ENCODE data around the gene PTPRB. TPM values are rescaled to one million over a fixed set of nuclear protein-coding genes. Genes with fewer than 3 reads are reported as not detected.

The PTPRB gene
- total RNA-seq, 1 experiment from 2014 or later, result 0.33 TPM

GRCh38 chr12:70557583-70558191 is 79.5 kb downstream of the PTPRB start:
- ATAC-seq, result no peak
- Histone ChIP-seq H3K36me3 (ENCODE audit: control insufficient read depth, insufficient read depth, low read length) (no peaks in the 10 kb centered on the region), H3K27ac (ENCODE audit: low read length) (no peak overlapping the region), H3K4me1 (ENCODE audit: control insufficient read depth, insufficient read depth, low read length) (no peaks in the 10 kb centered on the region), H3K4me3 (ENCODE audit: low read depth in 2 of 2, low read length in 2 of 2) (no peak overlapping the region), H3K9me3 (ENCODE audit: control insufficient read depth, insufficient read depth, low read depth, low read length) (no peaks in the 10 kb centered on the region), H3K27me3 (ENCODE audit: control insufficient read depth, insufficient read depth, low read length) (peaks cover 2% of the 10 kb centered on the region; the same call in 1 of the 2 replicates)
- DNase-seq (ENCODE audit: low read depth, low spot score), result no peak
- no TSS peak for BruUV-seq (replicated peaks)
- CTCF ChIA-PET, result no interaction called here
- intact Hi-C loops (cut with micrococcal nuclease; ENCODE audit: unreplicated experiment), result no loop called here
- TF ChIP-seq TCF7L2 (IDR thresholded peaks at IDR 0.05; ENCODE audit: low read depth, low read length) (no peak), POLR2AphosphoS5 (IDR thresholded peaks at IDR 0.05; ENCODE audit: low read depth, low read length) (no peak), SIN3A (IDR thresholded peaks at IDR 0.05; ENCODE audit: borderline replicate concordance, insufficient read depth, low read depth, low read length) (no peak), REST (IDR thresholded peaks at IDR 0.05; ENCODE audit: insufficient read depth in 1 of 2, low read depth in 2 of 2, low read length in 1 of 2) (no peak), CTCF (IDR thresholded peaks at IDR 0.05) (no peak)
- POLR2A ChIA-PET, result no interaction called here
- in situ Hi-C loops (cut with HindIII; ENCODE audit: low pct_unique_long_range_greater_than_20kb, low sequenced_read_pairs), result no loop called here

GRCh38 chr12:70556179-70556869 is 80.9 kb downstream of the PTPRB start:
- DNase-seq (ENCODE audit: low read depth, low spot score) (no peak), ATAC-seq (no peak)
- ChIA-PET CTCF (no interaction called here), POLR2A (no interaction called here)
- in situ Hi-C loops (cut with HindIII; ENCODE audit: low pct_unique_long_range_greater_than_20kb, low sequenced_read_pairs) (no loop called here), intact Hi-C loops (cut with micrococcal nuclease; ENCODE audit: unreplicated experiment) (no loop called here)
- no peaks in the 10 kb centered on the region for H3K9me3 ChIP-seq (ENCODE audit: control insufficient read depth, insufficient read depth, low read depth, low read length)
- no peaks in the 10 kb centered on the region for H3K36me3 ChIP-seq (ENCODE audit: control insufficient read depth, insufficient read depth, low read length)
- BruUV-seq (replicated peaks), result no TSS peak
- no peak overlapping the region for H3K27ac ChIP-seq (ENCODE audit: low read length)
- H3K27me3 ChIP-seq (ENCODE audit: control insufficient read depth, insufficient read depth, low read length), result peaks cover 2% of the 10 kb centered on the region; the same call in 1 of the 2 replicates
- H3K4me1 ChIP-seq (ENCODE audit: control insufficient read depth, insufficient read depth, low read length), result no peaks in the 10 kb centered on the region
- TF ChIP-seq REST (IDR thresholded peaks at IDR 0.05; ENCODE audit: insufficient read depth in 1 of 2, low read depth in 2 of 2, low read length in 1 of 2), result no peak
- TF ChIP-seq SIN3A (IDR thresholded peaks at IDR 0.05; ENCODE audit: borderline replicate concordance, insufficient read depth, low read depth, low read length), result no peak
- TF ChIP-seq POLR2AphosphoS5 (IDR thresholded peaks at IDR 0.05; ENCODE audit: low read depth, low read length), result no peak
- TF ChIP-seq CTCF (IDR thresholded peaks at IDR 0.05), result no peak
- TF ChIP-seq TCF7L2 (IDR thresholded peaks at IDR 0.05; ENCODE audit: low read depth, low read length), result no peak
- no peak overlapping the region for H3K4me3 ChIP-seq (ENCODE audit: low read depth in 2 of 2, low read length in 2 of 2)

All from Panc1 (cell line).